MCF 10A (cell line): Measurements from ENCODE around the gene GLRA3. TPM values are rescaled to one million over a fixed set of nuclear protein-coding genes. Genes with fewer than 3 reads are reported as not detected.
A peak's percentile ranks its signal among the peaks of the same experiment; 100 is the strongest.

Source experiments
- BruUV-seq: library from RNA; stranded (reverse); fragments of 400-500 nt; replicated peaks from 2 replicates; lab custom pipeline; 2021; lab: Mats Ljungman, UMichigan
- CTCF ChIA-PET: fragments of 300-600 bp; sonication (Branson Sonifier 250); formaldehyde crosslinking; extraction: SDS; loops from one replicate; lab custom pipeline; 2021; ENCODE audit warnings: antibody characterized with exemption, inconsistent platforms; lab: Yijun Ruan, JAX
- POLR2A ChIA-PET: fragments of 300-600, 350-650 bp; sonication (Branson Sonifier 250); formaldehyde crosslinking; extraction: SDS; loops from one replicate; lab custom pipeline; 2020; ENCODE audit warnings: antibody characterized with exemption, inconsistent platforms; lab: Yijun Ruan, JAX
- DNase-seq: peaks from one replicate; pipeline ENCODE4 v3.0.0-alpha.2; 2018; ENCODE audit not compliant: unreplicated experiment
- H3K27ac Mint-ChIP-seq: one replicate; pipeline ENCODE4 v1.8.0; 2022; ENCODE audit warnings: mild to moderate bottlenecking, low read depth, mixed read lengths; ENCODE audit not compliant: unreplicated experiment
- H3K27me3 Mint-ChIP-seq: one replicate; pipeline ENCODE4 v1.8.0; 2022; ENCODE audit warnings: mixed read lengths; ENCODE audit not compliant: insufficient read depth, unreplicated experiment
- H3K36me3 Mint-ChIP-seq: one replicate; pipeline ENCODE4 v1.8.0; 2022; ENCODE audit warnings: mild to moderate bottlenecking, moderate library complexity, mixed read lengths; ENCODE audit not compliant: insufficient read depth, unreplicated experiment
- H3K4me1 Mint-ChIP-seq: one replicate; pipeline ENCODE4 v1.8.0; 2022; ENCODE audit warnings: mixed read lengths; ENCODE audit not compliant: insufficient read depth, unreplicated experiment
- H3K4me3 Mint-ChIP-seq: one replicate; pipeline ENCODE4 v1.8.0; 2022; ENCODE audit warnings: mild to moderate bottlenecking, moderate library complexity, mixed read lengths; ENCODE audit not compliant: unreplicated experiment
- H3K9me3 Mint-ChIP-seq: one replicate; pipeline ENCODE4 v1.8.0; 2022; ENCODE audit warnings: mixed read lengths; ENCODE audit not compliant: unreplicated experiment
- CTCF ChIP-seq: fragments of 200-600 bp; IDR thresholded peaks from one replicate; pipeline ENCODE4 v1.8.0; 2022; ENCODE audit warnings: antibody characterized with exemption, mild to moderate bottlenecking; ENCODE audit not compliant: unreplicated experiment
- intact Hi-C: fragments of 100-400 bp; cut with micrococcal nuclease; formaldehyde crosslinking; loops from 2 replicates; pipeline ENCODE4 v1.14.1; 2022
- total RNA-seq: library from RNA; stranded (reverse); gene quantifications from 2 replicates; pipeline ENCODE4 v1.2.3, GENCODE V29; 2022

Gene GLRA3
- total RNA-seq, 1 experiment from 2014 or later = not detected

GRCh38 chr4:174752026-174752425 is 77.0 kb downstream of the GLRA3 start:
- H3K27me3 Mint-ChIP-seq = no peaks in the 10 kb centered on the region
- POLR2A ChIA-PET = no interaction called here
- no peak overlapping the region for H3K27ac Mint-ChIP-seq
- intact Hi-C loops = no loop called here
- CTCF ChIA-PET = interaction anchor here (0.6 to 1.9 kb wide), 3 partner anchors 12 to 785 kb away, joined by 4 to 8 read pairs (median 5); no protein-coding TSS in a partner anchor
- no peak for TF ChIP-seq CTCF
- DNase-seq = no peak
- peaks cover 5% of the 10 kb centered on the region for H3K9me3 Mint-ChIP-seq
- H3K4me3 Mint-ChIP-seq = no peak overlapping the region
- no peaks in the 10 kb centered on the region for H3K4me1 Mint-ChIP-seq
- BruUV-seq = no TSS peak
- no peaks in the 10 kb centered on the region for H3K36me3 Mint-ChIP-seq

GRCh38 chr4:174749091-174749490 is 80.0 kb downstream of the GLRA3 start:
- no peak for TF ChIP-seq CTCF
- CTCF ChIA-PET = interaction anchor here (0.9 to 2.2 kb wide), 2 partner anchors 14 to 19 kb away, joined by 4 to 11 read pairs; no protein-coding TSS in a partner anchor
- intact Hi-C loops = no loop called here
- no TSS peak for BruUV-seq
- POLR2A ChIA-PET = no interaction called here
- Mint-ChIP-seq H3K9me3 (peaks cover 13% of the 10 kb centered on the region), H3K36me3 (no peaks in the 10 kb centered on the region), H3K27me3 (no peaks in the 10 kb centered on the region), H3K4me1 (no peaks in the 10 kb centered on the region), H3K27ac (no peak overlapping the region), H3K4me3 (no peak overlapping the region)
- peak; percentile 34 for DNase-seq

- Mint-ChIP-seq H3K4me3 (no peak overlapping the region), H3K27me3 (no peaks in the 10 kb centered on the region), H3K36me3 (no peaks in the 10 kb centered on the region), H3K9me3 (peaks cover 13% of the 10 kb centered on the region), H3K4me1 (no peaks in the 10 kb centered on the region), H3K27ac (no peak overlapping the region)
- POLR2A ChIA-PET = no interaction called here
- intact Hi-C loops = no loop called here
- BruUV-seq = no TSS peak
- TF ChIP-seq CTCF = no peak
- no peak for DNase-seq
- CTCF ChIA-PET = no interaction called here
Measured at GRCh38 chr4:174746710-174747109, 82.3 kb downstream of the GLRA3 start.

- POLR2A ChIA-PET = no interaction called here
- DNase-seq = no peak
- no peak for TF ChIP-seq CTCF
- peaks cover 8% of the 10 kb centered on the region for H3K9me3 Mint-ChIP-seq
- no peak overlapping the region for H3K4me3 Mint-ChIP-seq
- no peaks in the 10 kb centered on the region for H3K36me3 Mint-ChIP-seq
- intact Hi-C loops = no loop called here
- CTCF ChIA-PET = interaction anchor here (0.6 kb wide), 1 partner anchor 421 kb away, joined by 3 read pairs; no protein-coding TSS in a partner anchor
- no peaks in the 10 kb centered on the region for H3K27me3 Mint-ChIP-seq
- BruUV-seq = no TSS peak
- no peak overlapping the region for H3K27ac Mint-ChIP-seq
- no peaks in the 10 kb centered on the region for H3K4me1 Mint-ChIP-seq
Measured at GRCh38 chr4:174742561-174742960, 86.5 kb downstream of the GLRA3 start.
